ENCODE results near the gene CCDC85B. TPM values are rescaled to one million over a fixed set of nuclear protein-coding genes. Genes with fewer than 3 reads are reported as not detected.

The CCDC85B gene
- total and polyA plus RNA-seq, 2 of the 13 experiments (the other 11 are each of a cell fraction or from before 2014, with no cell fraction given), result 8.2 to 19.5 TPM

- FAIRE-seq, result no peak
- no peak within 1 kb of the TSS for H2AFZ ChIP-seq (ENCODE audit: low read length)
- in situ Hi-C loops (cut with HindIII; ENCODE audit: extremely low pct_ligation_motif_present, low pct_unique_long_range_greater_than_20kb) (no loop called here), intact Hi-C loops (cut with micrococcal nuclease; ENCODE audit: unreplicated experiment) (loop anchor here (2.0 kb wide), 1 partner anchor 28 kb away; the partner anchor contains the start of gene CCDC85B)
- no peaks in the 10 kb centered on the region for H3K27me3 ChIP-seq (ENCODE audit: control insufficient read depth in 1 of 2, insufficient read depth in 2 of 2, low read length in 2 of 2)
- H3K4me3 ChIP-seq (replicated peaks in 1 of 3; ENCODE audit: insufficient read depth in 1 of 3, low read depth in 2 of 3, low read length in 3 of 3), result peak within 1 kb of the TSS; percentile 88 to 98 (median 92)
- H3K4me2 ChIP-seq (ENCODE audit: low read depth, low read length), result peak within 1 kb of the TSS; percentile 93
- ATAC-seq, result peak; percentile 89
- 0% methylated on average over 4 of the region's 59 CpGs for WGBS (ENCODE audit: low lambda C conversion rate)
- H3K79me2 ChIP-seq (ENCODE audit: insufficient read depth, low read length), result peaks cover 11% of the 10 kb centered on the region
- ChIA-PET POLR2A (interaction anchor here (1.4 to 5.0 kb wide), 5 partner anchors 10 to 29 kb away, joined by 3 to 59 read pairs (median 5); partner anchors contain the start of genes CCDC85B, FIBP and FOSL1), CTCF (ENCODE audit: low intra/inter-chr PET ratio, low total read pairs) (no interaction called here)
- BruUV-seq (replicated peaks), result no TSS peak
- H3K9ac ChIP-seq (ENCODE audit: insufficient read depth, low read depth, low read length), result peak within 1 kb of the TSS; percentile 98
- peak within 1 kb of the TSS; percentile 75 for H3K27ac ChIP-seq (ENCODE audit: extremely low read length, insufficient read depth, low read length)
- no peaks in the 10 kb centered on the region for H3K9me3 ChIP-seq (ENCODE audit: low read length)
- peaks cover 46% of the 10 kb centered on the region for H3K4me1 ChIP-seq (ENCODE audit: insufficient read depth, low read length)
- peak; percentile 94 for DNase-seq (ENCODE audit: low spot score)
- no peaks in the 10 kb centered on the region; a peak in 1 of 5 replicates for H3K36me3 ChIP-seq (replicated peaks in 1 of 2; ENCODE audit: control insufficient read depth in 1 of 2, insufficient read depth in 2 of 2, low read length in 2 of 2)
- H4K20me1 ChIP-seq (ENCODE audit: insufficient read depth, low read length), result no peaks in the 10 kb centered on the region
- TF ChIP-seq ZNF607 (CRISPR knock-in tag; IDR thresholded peaks at IDR 0.05; ENCODE audit: borderline replicate concordance) (peak; percentile 73), CENPX (CRISPR knock-in tag; IDR thresholded peaks at IDR 0.05) (no peak), ZNF646 (CRISPR knock-in tag; IDR thresholded peaks at IDR 0.05) (no peak), ZKSCAN8 (CRISPR knock-in tag; IDR thresholded peaks at IDR 0.05; ENCODE audit: borderline replicate concordance) (peak; percentile 49; the same call in 1 of the 2 replicates), ZNF674 (CRISPR knock-in tag; IDR thresholded peaks at IDR 0.05; ENCODE audit: low read depth) (no peak), GABPB1 (CRISPR knock-in tag; IDR thresholded peaks at IDR 0.05) (peak; percentile 87), ZNF790 (CRISPR knock-in tag; IDR thresholded peaks at IDR 0.05; ENCODE audit: borderline replicate concordance) (0 out of 2 replicates have a peak, but pooled peaks have one; percentile 22), HNRNPUL1 (IDR thresholded peaks at IDR 0.05; ENCODE audit: low read depth, low read length) (no peak; the same call in 1 of the 2 replicates)
- TF ChIP-seq, protein P1, sequence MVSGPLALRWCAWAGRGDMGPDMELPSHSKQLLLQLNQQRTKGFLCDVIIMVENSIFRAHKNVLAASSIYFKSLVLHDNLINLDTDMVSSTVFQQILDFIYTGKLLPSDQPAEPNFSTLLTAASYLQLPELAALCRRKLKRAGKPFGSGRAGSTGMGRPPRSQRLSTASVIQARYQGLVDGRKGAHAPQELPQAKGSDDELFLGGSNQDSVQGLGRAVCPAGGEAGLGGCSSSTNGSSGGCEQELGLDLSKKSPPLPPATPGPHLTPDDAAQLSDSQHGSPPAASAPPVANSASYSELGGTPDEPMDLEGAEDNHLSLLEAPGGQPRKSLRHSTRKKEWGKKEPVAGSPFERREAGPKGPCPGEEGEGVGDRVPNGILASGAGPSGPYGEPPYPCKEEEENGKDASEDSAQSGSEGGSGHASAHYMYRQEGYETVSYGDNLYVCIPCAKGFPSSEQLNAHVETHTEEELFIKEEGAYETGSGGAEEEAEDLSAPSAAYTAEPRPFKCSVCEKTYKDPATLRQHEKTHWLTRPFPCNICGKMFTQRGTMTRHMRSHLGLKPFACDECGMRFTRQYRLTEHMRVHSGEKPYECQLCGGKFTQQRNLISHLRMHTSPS (CRISPR knock-in tag; IDR thresholded peaks at IDR 0.05; ENCODE audit: low read depth), result no peak
- TF ChIP-seq, protein P2, sequence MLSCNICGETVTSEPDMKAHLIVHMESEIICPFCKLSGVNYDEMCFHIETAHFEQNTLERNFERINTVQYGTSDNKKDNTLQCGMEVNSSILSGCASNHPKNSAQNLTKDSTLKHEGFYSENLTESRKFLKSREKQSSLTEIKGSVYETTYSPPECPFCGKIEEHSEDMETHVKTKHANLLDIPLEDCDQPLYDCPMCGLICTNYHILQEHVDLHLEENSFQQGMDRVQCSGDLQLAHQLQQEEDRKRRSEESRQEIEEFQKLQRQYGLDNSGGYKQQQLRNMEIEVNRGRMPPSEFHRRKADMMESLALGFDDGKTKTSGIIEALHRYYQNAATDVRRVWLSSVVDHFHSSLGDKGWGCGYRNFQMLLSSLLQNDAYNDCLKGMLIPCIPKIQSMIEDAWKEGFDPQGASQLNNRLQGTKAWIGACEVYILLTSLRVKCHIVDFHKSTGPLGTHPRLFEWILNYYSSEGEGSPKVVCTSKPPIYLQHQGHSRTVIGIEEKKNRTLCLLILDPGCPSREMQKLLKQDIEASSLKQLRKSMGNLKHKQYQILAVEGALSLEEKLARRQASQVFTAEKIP (CRISPR knock-in tag; IDR thresholded peaks at IDR 0.05; ENCODE audit: borderline replicate concordance), result no peak
- TF ChIP-seq, protein P3, sequence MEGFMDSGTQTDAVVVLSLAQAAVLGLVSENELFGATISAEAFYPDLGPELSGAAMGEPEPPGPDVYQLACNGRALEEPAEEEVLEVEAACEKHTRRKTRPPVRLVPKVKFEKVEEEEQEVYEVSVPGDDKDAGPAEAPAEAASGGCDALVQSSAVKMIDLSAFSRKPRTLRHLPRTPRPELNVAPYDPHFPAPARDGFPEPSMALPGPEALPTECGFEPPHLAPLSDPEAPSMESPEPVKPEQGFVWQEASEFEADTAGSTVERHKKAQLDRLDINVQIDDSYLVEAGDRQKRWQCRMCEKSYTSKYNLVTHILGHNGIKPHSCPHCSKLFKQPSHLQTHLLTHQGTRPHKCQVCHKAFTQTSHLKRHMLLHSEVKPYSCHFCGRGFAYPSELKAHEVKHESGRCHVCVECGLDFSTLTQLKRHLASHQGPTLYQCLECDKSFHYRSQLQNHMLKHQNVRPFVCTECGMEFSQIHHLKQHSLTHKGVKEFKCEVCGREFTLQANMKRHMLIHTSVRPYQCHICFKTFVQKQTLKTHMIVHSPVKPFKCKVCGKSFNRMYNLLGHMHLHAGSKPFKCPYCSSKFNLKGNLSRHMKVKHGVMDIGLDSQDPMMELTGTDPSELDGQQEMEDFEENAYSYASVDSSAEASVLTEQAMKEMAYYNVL (CRISPR knock-in tag; IDR thresholded peaks at IDR 0.05; ENCODE audit: borderline replicate concordance), result 0 out of 2 replicates have a peak, but pooled peaks have one; percentile 34
These were observed 28.7 kb downstream of the CCDC85B start, which contains the start of gene DRAP1 for GRCh38 chr11:65919141-65919572. Gene DRAP1 (plus strand): TSS chr11:65919426. CDS start chr11:65919502, 76 bp downstream.

Data from HepG2 (cell line).